ENCODE results near the gene CTSO. TPM values are rescaled to one million over a fixed set of nuclear protein-coding genes. Genes with fewer than 3 reads are reported as not detected.
A peak's percentile ranks its signal among the peaks of the same experiment; 100 is the strongest.
"Not testable (repeated sequence)": the region's sequence is repeated elsewhere in the genome, so short reads cannot be mapped to it uniquely, and the experiment has no call there.

Gene CTSO
- total RNA-seq, 2 experiments from 2014 or later = 4.6 to 4.7 TPM

DNA sequence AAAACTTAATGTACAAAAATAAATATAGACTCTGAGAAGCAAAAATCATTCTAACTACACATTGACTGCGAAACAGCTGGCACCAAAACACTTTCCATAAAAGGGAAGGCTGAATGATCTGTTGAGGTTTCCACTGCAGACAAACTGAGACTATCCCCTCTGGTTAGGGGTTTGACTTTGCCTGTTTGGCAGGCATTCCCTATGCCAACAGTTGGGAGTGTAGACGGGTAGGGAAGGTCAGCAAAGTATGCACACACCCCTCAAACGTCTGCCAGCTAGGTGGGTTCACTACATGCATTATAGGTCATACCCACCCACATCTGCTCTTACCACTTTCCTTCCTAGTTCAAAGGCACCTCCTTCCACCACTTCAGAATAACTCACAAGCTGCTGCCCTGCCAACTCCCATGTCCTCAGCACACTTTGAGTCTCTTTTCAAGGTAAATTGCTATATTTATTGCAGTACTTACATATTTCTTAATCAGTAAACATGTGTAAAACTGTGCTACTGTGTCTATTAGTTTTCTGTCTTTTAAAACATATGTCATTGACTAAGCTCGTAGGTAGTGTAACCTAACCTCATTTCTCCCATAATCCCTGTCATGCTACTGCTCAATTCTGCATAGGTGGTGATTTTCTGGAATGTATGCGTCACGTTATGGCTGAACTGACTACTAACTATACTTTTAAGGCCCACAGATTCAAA, 12.4 kb downstream of the CTSO start:
- Mint-ChIP-seq H3K27me3 (no peaks in the 10 kb centered on the region), H3K9me3 (no peaks in the 10 kb centered on the region), H3K36me3 (peaks cover 12% of the 10 kb centered on the region), H3K4me1 (peaks cover 1% of the 10 kb centered on the region), H3K4me3 (no peak overlapping the region), H3K27ac (no peak overlapping the region)
- DNase-seq = no peak

DNA sequence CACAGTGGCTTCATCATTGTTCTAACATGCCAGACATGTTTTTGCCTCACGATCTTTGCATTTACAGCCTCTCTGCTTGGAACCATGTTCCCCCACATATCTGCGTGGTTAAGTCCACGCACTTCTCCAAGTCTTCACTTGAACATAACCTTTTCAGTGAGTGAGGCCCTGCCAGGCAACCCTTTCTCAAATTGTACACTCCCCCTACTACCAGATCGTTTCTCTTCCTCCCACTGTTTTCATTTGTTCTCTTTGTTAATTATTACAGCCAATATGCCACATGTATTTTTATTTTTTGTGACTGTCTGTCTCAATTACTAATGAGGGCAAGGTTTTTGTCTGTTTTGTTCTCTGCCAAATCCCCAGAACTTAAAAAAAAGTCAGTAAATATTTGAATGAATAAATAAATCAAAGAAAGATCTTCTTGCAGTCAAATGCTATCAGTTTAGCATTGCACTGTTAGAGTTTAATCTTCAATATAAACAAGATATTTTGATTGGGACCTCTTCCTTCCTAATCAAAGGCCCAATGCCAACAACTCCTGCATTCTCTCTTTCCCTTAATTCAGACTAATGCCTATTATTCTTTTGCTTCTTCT, 18.2 kb downstream of the CTSO start:
- Mint-ChIP-seq H3K9me3 (no peaks in the 10 kb centered on the region), H3K4me1 (no peaks in the 10 kb centered on the region), H3K4me3 (no peak overlapping the region), H3K27me3 (no peaks in the 10 kb centered on the region), H3K36me3 (peaks cover 21% of the 10 kb centered on the region), H3K27ac (no peak overlapping the region)
- no peak for DNase-seq

DNA sequence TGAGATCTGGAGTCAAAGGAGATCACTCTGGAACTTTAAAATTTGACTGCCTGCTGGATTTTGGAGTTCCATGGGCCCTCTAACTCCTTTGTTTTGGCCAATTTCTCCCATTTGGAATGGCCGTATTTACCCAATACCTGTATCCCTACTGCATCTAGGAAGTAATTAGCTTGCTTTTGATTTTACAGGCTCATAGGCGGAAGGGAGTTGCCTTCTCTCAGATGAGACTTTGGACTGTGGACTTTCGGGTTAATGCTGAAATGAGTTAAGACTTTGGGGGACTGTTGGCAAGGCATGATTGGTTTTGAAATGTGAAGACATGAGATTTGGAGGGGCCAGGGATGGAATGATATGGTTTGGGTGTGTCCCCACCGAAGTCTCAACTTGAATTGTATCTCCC, 19.0 kb downstream of the CTSO start:
- not testable (repeated sequence) for H3K4me3 Mint-ChIP-seq, H3K27ac Mint-ChIP-seq, H3K9me3 Mint-ChIP-seq, H3K4me1 Mint-ChIP-seq, H3K27me3 Mint-ChIP-seq, DNase-seq
- H3K36me3 Mint-ChIP-seq = peaks cover 27% of the 10 kb centered on the region

DNA sequence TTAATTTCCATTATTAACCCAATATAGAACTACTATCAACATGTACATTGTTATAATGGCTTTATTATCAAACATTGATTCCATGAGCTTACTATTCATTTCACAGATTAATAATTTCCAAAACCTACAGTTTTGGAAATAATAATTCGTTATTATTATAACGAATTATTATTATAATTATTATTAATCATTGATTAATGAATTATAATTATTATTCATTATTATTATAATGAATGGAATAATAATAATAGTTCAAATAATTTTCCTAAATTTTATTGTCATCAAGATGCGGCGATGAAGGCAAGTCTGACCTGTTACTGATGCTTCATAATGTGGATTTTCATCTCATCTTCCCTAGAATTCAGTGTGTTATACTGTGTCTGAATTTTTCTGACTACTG, 22.0 kb downstream of the CTSO start:
- Mint-ChIP-seq H3K36me3 (peaks cover 37% of the 10 kb centered on the region), H3K27ac (no peak overlapping the region), H3K4me3 (no peak overlapping the region), H3K4me1 (no peaks in the 10 kb centered on the region), H3K9me3 (no peaks in the 10 kb centered on the region), H3K27me3 (no peaks in the 10 kb centered on the region)
- DNase-seq = no peak

GRCh38 chr4:155930330-155930729, 23.3 kb downstream of the CTSO start:
- Mint-ChIP-seq H3K36me3 (peaks cover 37% of the 10 kb centered on the region), H3K4me3 (no peak overlapping the region), H3K9me3 (no peaks in the 10 kb centered on the region), H3K4me1 (no peaks in the 10 kb centered on the region), H3K27me3 (no peaks in the 10 kb centered on the region), H3K27ac (no peak overlapping the region)
- no peak for DNase-seq

DNA sequence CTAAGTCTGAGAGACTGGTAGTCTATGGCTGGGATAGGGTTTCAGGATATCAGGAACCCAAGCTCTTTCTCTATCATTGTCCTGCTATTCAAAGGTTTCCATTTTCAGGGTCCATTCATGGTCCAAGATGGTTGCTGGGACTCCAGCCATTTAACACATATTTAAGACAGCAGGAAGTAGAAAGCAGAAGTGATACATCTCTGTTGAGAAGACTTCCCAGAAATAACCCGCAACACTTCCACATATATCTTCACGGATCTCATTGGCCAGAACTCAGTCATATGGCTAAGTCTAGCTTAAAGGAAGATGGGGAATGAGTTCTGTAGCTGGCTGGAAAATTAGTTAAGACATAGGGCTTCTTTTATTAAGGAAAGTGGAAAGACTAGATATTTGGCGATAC, 23.8 kb downstream of the CTSO start:
- no peak overlapping the region for H3K4me3 Mint-ChIP-seq

GRCh38 chr4:155924637-155925036, 29.0 kb downstream of the CTSO start:
- DNase-seq = no peak
- Mint-ChIP-seq H3K4me3 (no peak overlapping the region), H3K27me3 (no peaks in the 10 kb centered on the region), H3K36me3 (peaks cover 35% of the 10 kb centered on the region), H3K27ac (no peak overlapping the region), H3K4me1 (no peaks in the 10 kb centered on the region), H3K9me3 (peaks cover 2% of the 10 kb centered on the region)

More for the DNA sequence above, 23.8 kb downstream of the CTSO start:
- Mint-ChIP-seq H3K27ac (no peak overlapping the region), H3K9me3 (no peaks in the 10 kb centered on the region), H3K27me3 (no peaks in the 10 kb centered on the region), H3K36me3 (peaks cover 36% of the 10 kb centered on the region), H3K4me1 (no peaks in the 10 kb centered on the region)
- DNase-seq = no peak

- Mint-ChIP-seq H3K27me3 (peaks cover 3% of the 10 kb centered on the region), H3K4me3 (no peak overlapping the region), H3K36me3 (peaks cover 20% of the 10 kb centered on the region), H3K27ac (no peak overlapping the region), H3K4me1 (no peaks in the 10 kb centered on the region), H3K9me3 (peaks cover 2% of the 10 kb centered on the region)
- no peak for DNase-seq
These were observed 32.1 kb downstream of the CTSO start for GRCh38 chr4:155921597-155921996.

- Mint-ChIP-seq H3K4me3 (no peak overlapping the region), H3K36me3 (no peaks in the 10 kb centered on the region), H3K27ac (no peak overlapping the region), H3K9me3 (no peaks in the 10 kb centered on the region), H3K4me1 (peaks cover 7% of the 10 kb centered on the region), H3K27me3 (peaks cover 12% of the 10 kb centered on the region)
- DNase-seq = no peak
These were observed 38.9 kb downstream of the CTSO start for GRCh38 chr4:155914782-155915181.

DNA sequence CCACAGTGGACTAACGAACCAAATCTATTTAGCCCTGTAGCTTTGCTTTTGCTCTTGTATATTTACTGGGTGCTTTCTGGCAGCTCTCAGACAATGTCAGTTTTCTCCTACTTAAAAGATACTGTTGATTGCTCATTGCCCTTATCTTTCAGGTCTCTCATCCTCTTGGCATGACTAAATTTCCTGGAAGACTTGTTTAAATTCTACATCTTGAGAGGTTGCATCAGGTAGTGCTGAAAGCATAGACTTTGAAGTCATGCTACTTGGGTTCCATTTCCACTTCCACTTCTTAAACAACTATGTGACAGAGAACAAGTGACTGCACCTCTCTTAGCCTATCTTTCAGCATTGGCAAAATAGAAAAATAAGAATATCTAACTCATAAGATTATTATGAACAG, 41.8 kb downstream of the CTSO start:
- Mint-ChIP-seq H3K4me1 (peaks cover 9% of the 10 kb centered on the region), H3K9me3 (no peaks in the 10 kb centered on the region), H3K27me3 (peaks cover 21% of the 10 kb centered on the region), H3K36me3 (no peaks in the 10 kb centered on the region), H3K4me3 (no peak overlapping the region), H3K27ac (peak overlapping the region; percentile 61)
- DNase-seq = no peak

GRCh38 chr4:155909615-155910226, 43.9 kb downstream of the CTSO start:
- H3K4me1 Mint-ChIP-seq = peaks cover 9% of the 10 kb centered on the region
- H3K27me3 Mint-ChIP-seq = peaks cover 26% of the 10 kb centered on the region
- H3K9me3 Mint-ChIP-seq = no peaks in the 10 kb centered on the region
- DNase-seq = no peak
- no peak overlapping the region for H3K4me3 Mint-ChIP-seq
- H3K27ac Mint-ChIP-seq = no peak overlapping the region
- H3K36me3 Mint-ChIP-seq = no peaks in the 10 kb centered on the region

GRCh38 chr4:155908187-155909139, 45.2 kb downstream of the CTSO start:
- DNase-seq = no peak
- peak overlapping the region; percentile 27 for H3K27ac Mint-ChIP-seq
- no peaks in the 10 kb centered on the region for H3K36me3 Mint-ChIP-seq
- no peak overlapping the region for H3K4me3 Mint-ChIP-seq
- H3K4me1 Mint-ChIP-seq = peaks cover 9% of the 10 kb centered on the region
- H3K9me3 Mint-ChIP-seq = no peaks in the 10 kb centered on the region
- H3K27me3 Mint-ChIP-seq = peaks cover 22% of the 10 kb centered on the region

DNA sequence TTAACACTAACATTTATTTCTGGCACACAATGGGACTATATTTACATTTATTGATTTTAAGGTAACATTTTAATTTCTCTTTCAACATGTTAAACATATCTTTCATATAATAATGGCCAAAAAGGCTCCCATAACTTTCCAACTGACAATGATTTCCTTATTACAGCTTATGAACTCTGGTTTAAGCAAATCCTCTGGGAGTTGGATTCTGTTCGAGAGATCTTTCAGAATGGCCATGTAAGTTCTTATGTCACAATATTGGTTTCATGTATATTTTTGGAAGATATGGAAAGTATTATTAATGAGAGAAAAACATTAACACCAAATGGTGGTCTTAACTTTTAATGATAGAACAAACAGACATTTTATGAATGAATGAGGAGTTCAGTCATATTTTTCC, 46.1 kb downstream of the CTSO start:
- Mint-ChIP-seq H3K9me3 (no peaks in the 10 kb centered on the region), H3K27ac (no peak overlapping the region), H3K4me3 (no peak overlapping the region), H3K27me3 (peaks cover 22% of the 10 kb centered on the region), H3K36me3 (no peaks in the 10 kb centered on the region), H3K4me1 (peaks cover 7% of the 10 kb centered on the region)
- no peak for DNase-seq

- peaks cover 2% of the 10 kb centered on the region for H3K4me1 Mint-ChIP-seq
- no peak overlapping the region for H3K27ac Mint-ChIP-seq
- no peaks in the 10 kb centered on the region for H3K36me3 Mint-ChIP-seq
- no peak for DNase-seq
- H3K9me3 Mint-ChIP-seq = no peaks in the 10 kb centered on the region
- H3K4me3 Mint-ChIP-seq = no peak overlapping the region
- H3K27me3 Mint-ChIP-seq = peaks cover 22% of the 10 kb centered on the region
These were observed 47.0 kb downstream of the CTSO start for GRCh38 chr4:155906554-155907247.
